Ectodermal cell (in vitro differentiated cells): Measurements from ENCODE around the gene ATG9A.
A peak's percentile ranks its signal among the peaks of the same experiment; 100 is the strongest.

ENCODE experiments used
- H3K27ac ChIP-seq: 2 replicates; pipeline ENCODE4 v1.7.0; 2013; ENCODE audit warnings: mild to moderate bottlenecking, low read depth, low read length; ENCODE audit not compliant: insufficient read depth, poor library complexity, severe bottlenecking
- H3K27me3 ChIP-seq: 2 replicates; pipeline ENCODE4 v1.7.0; 2013; ENCODE audit warnings: mild to moderate bottlenecking, low read length; ENCODE audit not compliant: insufficient read depth, control insufficient read depth, poor library complexity, severe bottlenecking
- H3K36me3 ChIP-seq: one replicate; pipeline ENCODE4 v1.7.0; 2013; ENCODE audit warnings: low read length; ENCODE audit not compliant: control insufficient read depth, insufficient read depth
- H3K4me1 ChIP-seq: one replicate; pipeline ENCODE4 v1.7.0; 2013; ENCODE audit warnings: low read length; ENCODE audit not compliant: control insufficient read depth, insufficient read depth
- H3K4me3 ChIP-seq: 2 replicates; pipeline ENCODE4 v1.7.0; 2013; ENCODE audit warnings: low read depth, low read length, control low read depth; ENCODE audit not compliant: insufficient read depth
- H3K9me3 ChIP-seq: 2 replicates; pipeline ENCODE4 v1.7.0; 2013; ENCODE audit warnings: mild to moderate bottlenecking, low read length, moderate library complexity; ENCODE audit not compliant: control insufficient read depth
- WGBS, 2 experiments: methylation state at CpG; one replicate each; pipeline ENCODE4 v1.1.7; 2013; ENCODE audit warnings: missing lambda C conversion rate in 2 of 2; 5-methylcytosine and 5-hydroxymethylcytosine counted together

ATG9A gene

GRCh38 chr2:219221957-219222518 lies 7.4 kb downstream of the ATG9A start:
- peaks cover 36% of the 10 kb centered on the region for H3K36me3 ChIP-seq
- no peaks in the 10 kb centered on the region for H3K4me1 ChIP-seq
- 94 to 96% methylated on average over 16 of the region's 16 CpGs for WGBS, 2 experiments
- H3K27ac ChIP-seq = no peak overlapping the region
- no peak overlapping the region for H3K4me3 ChIP-seq
- H3K9me3 ChIP-seq = no peaks in the 10 kb centered on the region
- H3K27me3 ChIP-seq = no peaks in the 10 kb centered on the region

- 97% methylated on average over 18 to 19 of the region's 19 CpGs for WGBS, 2 experiments
- Histone ChIP-seq H3K36me3 (peaks cover 36% of the 10 kb centered on the region), H3K4me1 (no peaks in the 10 kb centered on the region), H3K27ac (no peak overlapping the region), H3K27me3 (no peaks in the 10 kb centered on the region), H3K9me3 (no peaks in the 10 kb centered on the region), H3K4me3 (no peak overlapping the region)
Observed at GRCh38 chr2:219220652-219221402, 8.6 kb downstream of the ATG9A start.

GRCh38 chr2:219219784-219220532 lies 9.5 kb downstream of the ATG9A start:
- H3K4me3 ChIP-seq = no peak overlapping the region
- H3K9me3 ChIP-seq = no peaks in the 10 kb centered on the region
- WGBS, 2 experiments = 96 to 97% methylated on average over 18 of the region's 18 CpGs
- H3K4me1 ChIP-seq = no peaks in the 10 kb centered on the region
- no peaks in the 10 kb centered on the region for H3K27me3 ChIP-seq
- no peak overlapping the region for H3K27ac ChIP-seq
- peaks cover 33% of the 10 kb centered on the region for H3K36me3 ChIP-seq

GRCh38 chr2:219218732-219219701 lies 10.4 kb downstream of the ATG9A start, which contains the start of gene ABCB6:
TSS of gene ABCB6 (minus strand) at chr2:219218958. CDS start at chr2:219218673, 285 bp downstream.
- no peaks in the 10 kb centered on the region for H3K27me3 ChIP-seq
- WGBS, 2 experiments = 23 to 24% methylated on average over 71 of the region's 71 CpGs
- H3K9me3 ChIP-seq = no peaks in the 10 kb centered on the region
- H3K36me3 ChIP-seq = peaks cover 24% of the 10 kb centered on the region
- H3K4me1 ChIP-seq = no peaks in the 10 kb centered on the region
- H3K27ac ChIP-seq = peak within 1 kb of the TSS; percentile 9
- H3K4me3 ChIP-seq = peak within 1 kb of the TSS; percentile 42

GRCh38 chr2:219218217-219218731 lies 11.2 kb downstream of the ATG9A start:
- Histone ChIP-seq H3K36me3 (peaks cover 19% of the 10 kb centered on the region), H3K9me3 (no peaks in the 10 kb centered on the region)
- 3% methylated on average over 37 of the region's 37 CpGs for WGBS, 2 experiments

GRCh38 chr2:219216535-219216915 lies 12.9 kb downstream of the ATG9A start:
- Histone ChIP-seq H3K27me3 (no peaks in the 10 kb centered on the region), H3K36me3 (peaks cover 12% of the 10 kb centered on the region), H3K27ac (no peak overlapping the region), H3K9me3 (no peaks in the 10 kb centered on the region), H3K4me1 (no peaks in the 10 kb centered on the region), H3K4me3 (no peak overlapping the region)
- WGBS, 2 experiments = 92 to 93% methylated on average over 6 of the region's 6 CpGs

More at GRCh38 chr2:219218217-219218731, 11.2 kb downstream of the ATG9A start:
- Histone ChIP-seq H3K27me3 (no peaks in the 10 kb centered on the region), H3K27ac (peak overlapping the region; percentile 9), H3K4me1 (no peaks in the 10 kb centered on the region), H3K4me3 (peak overlapping the region; percentile 42)

GRCh38 chr2:219215871-219216534 lies 13.4 kb downstream of the ATG9A start:
- Histone ChIP-seq H3K27me3 (no peaks in the 10 kb centered on the region), H3K36me3 (peaks cover 8% of the 10 kb centered on the region), H3K4me3 (no peak overlapping the region), H3K9me3 (no peaks in the 10 kb centered on the region), H3K4me1 (no peaks in the 10 kb centered on the region), H3K27ac (no peak overlapping the region)
- WGBS, 2 experiments = 95% methylated on average over 27 of the region's 27 CpGs

GRCh38 chr2:219214786-219215185 lies 14.7 kb downstream of the ATG9A start:
- H3K36me3 ChIP-seq = peaks cover 2% of the 10 kb centered on the region
- WGBS, 2 experiments = 95 to 97% methylated on average over 6 of the region's 6 CpGs

GRCh38 chr2:219214141-219214540 lies 15.3 kb downstream of the ATG9A start:
- 96 to 97% methylated on average over 15 of the region's 15 CpGs for WGBS, 2 experiments
- Histone ChIP-seq H3K36me3 (no peaks in the 10 kb centered on the region), H3K4me3 (no peak overlapping the region), H3K27ac (no peak overlapping the region), H3K4me1 (no peaks in the 10 kb centered on the region), H3K9me3 (no peaks in the 10 kb centered on the region), H3K27me3 (no peaks in the 10 kb centered on the region)

More at GRCh38 chr2:219214786-219215185, 14.7 kb downstream of the ATG9A start:
- Histone ChIP-seq H3K9me3 (no peaks in the 10 kb centered on the region), H3K27ac (no peak overlapping the region), H3K4me1 (no peaks in the 10 kb centered on the region), H3K27me3 (no peaks in the 10 kb centered on the region), H3K4me3 (no peak overlapping the region)
